Liver (tissue), 9 donors: ENCODE results near the gene NEK10. TPM values are rescaled to one million over a fixed set of nuclear protein-coding genes. Genes with fewer than 3 reads are reported as not detected.

Experiments used
- DNase-seq: peaks from one replicate; pipeline ENCODE4 v3.0.0-alpha.2; 2017; ENCODE audit warnings: low spot score
- H3K27ac ChIP-seq, 2 donors: one replicate each; pipeline ENCODE4 v1.7.0; 2013; ENCODE audit warnings: inconsistent platforms in 2 of 2, low read length in 2 of 2, control low read depth in 1 of 2, low read depth in 1 of 2, mild to moderate bottlenecking in 1 of 2
- H3K27me3 ChIP-seq, 4 donors: one replicate each; pipeline versions ENCODE4 v1.6.1 to v1.7.0; 2013; ENCODE audit warnings: low read length in 3 of 4, inconsistent platforms in 1 of 4, mild to moderate bottlenecking in 1 of 4, moderate library complexity in 1 of 4; ENCODE audit not compliant: control insufficient read depth in 4 of 4, insufficient read depth in 4 of 4
- H3K36me3 ChIP-seq, 4 donors: one replicate each; pipeline versions ENCODE4 v1.6.1 to v1.7.0; 2013; ENCODE audit warnings: low read length in 3 of 4, mild to moderate bottlenecking in 3 of 4, low read depth in 1 of 4, moderate library complexity in 1 of 4; ENCODE audit not compliant: control insufficient read depth in 4 of 4, insufficient read depth in 3 of 4
- H3K4me1 ChIP-seq, 4 donors: one replicate each; pipeline versions ENCODE4 v1.6.1 to v1.7.0; 2013; ENCODE audit warnings: low read length in 3 of 4, mild to moderate bottlenecking in 3 of 4, moderate library complexity in 1 of 4; ENCODE audit not compliant: control insufficient read depth in 4 of 4, insufficient read depth in 4 of 4
- H3K4me3 ChIP-seq, 3 donors: one replicate each; pipeline versions ENCODE4 v1.6.1 to v1.7.0; 2013; ENCODE audit warnings: low read length in 3 of 3, control low read depth in 1 of 3, low read depth in 1 of 3, mild to moderate bottlenecking in 1 of 3
- H3K9ac ChIP-seq, 2 donors: one replicate each; pipeline ENCODE4 v1.7.0; 2013; ENCODE audit warnings: low read length in 2 of 2, mild to moderate bottlenecking in 2 of 2, moderate library complexity in 2 of 2, control low read depth in 1 of 2, low read depth in 1 of 2
- H3K9me3 ChIP-seq, 4 donors: one replicate each; pipeline versions ENCODE4 v1.6.1 to v1.7.0; 2013; ENCODE audit warnings: low read length in 3 of 4; ENCODE audit not compliant: control insufficient read depth in 4 of 4
- ATF3 ChIP-seq: IDR thresholded peaks from 2 replicates; pipeline ENCODE4 v1.6.1; 2016; ENCODE audit warnings: antibody characterized with exemption
- CTCF ChIP-seq: fragments of 150-350 bp; IDR thresholded peaks from 2 replicates; pipeline ENCODE4 v1.5.1; 2017; ENCODE audit warnings: improper control_type of control experiment, low read depth, low read length; ENCODE audit not compliant: missing input control
- EGR1 ChIP-seq, 2 donors: IDR thresholded peaks; 2 replicates each; pipeline ENCODE4 v1.6.1; 2016 to 2018; ENCODE audit warnings: antibody characterized with exemption in 2 of 2, low read depth in 2 of 2
- FOXA1 ChIP-seq: IDR thresholded peaks from 2 replicates; pipeline ENCODE4 v1.6.1; 2016; ENCODE audit warnings: antibody characterized with exemption
- FOXA2 ChIP-seq: IDR thresholded peaks from 2 replicates; pipeline ENCODE4 v1.6.1; 2016; ENCODE audit warnings: antibody characterized with exemption
- GABPA ChIP-seq, 2 donors: IDR thresholded peaks in 1 of 2; conservative IDR thresholded peaks in 1 of 2; 2 replicates each; pipeline ENCODE4 v1.6.1; 2016; ENCODE audit warnings: antibody characterized with exemption in 2 of 2, mild to moderate bottlenecking in 1 of 2, moderate library complexity in 1 of 2
- HNF4A ChIP-seq, 2 donors: conservative IDR thresholded peaks; 2 replicates each; pipeline ENCODE4 v1.6.1; 2016; ENCODE audit warnings: antibody characterized with exemption in 2 of 2, mild to moderate bottlenecking in 2 of 2
- HNF4G ChIP-seq: IDR thresholded peaks from 2 replicates; pipeline ENCODE4 v1.6.1; 2016; ENCODE audit warnings: antibody characterized with exemption
- JUND ChIP-seq, 2 donors: IDR thresholded peaks; 2 replicates each; pipeline ENCODE4 v1.6.1; 2016; ENCODE audit warnings: antibody characterized with exemption in 2 of 2
- MAX ChIP-seq: IDR thresholded peaks from 2 replicates; pipeline ENCODE4 v1.6.1; 2016; ENCODE audit warnings: antibody characterized with exemption
- NR2F2 ChIP-seq: IDR thresholded peaks from 2 replicates; pipeline ENCODE4 v1.6.1; 2016; ENCODE audit warnings: antibody characterized with exemption
- RAD21 ChIP-seq, 2 donors: IDR thresholded peaks; 2 replicates each; pipeline ENCODE4 v1.6.1; 2016; ENCODE audit warnings: antibody characterized with exemption in 2 of 2, mild to moderate bottlenecking in 2 of 2
- RXRA ChIP-seq, 2 donors: IDR thresholded peaks; 2 replicates each; pipeline ENCODE4 v1.6.1; 2017 to 2018; ENCODE audit warnings: antibody characterized with exemption in 2 of 2, mild to moderate bottlenecking in 1 of 2
- SP1 ChIP-seq: IDR thresholded peaks from 2 replicates; pipeline ENCODE4 v1.6.1; 2018; ENCODE audit warnings: antibody characterized with exemption, mild to moderate bottlenecking
- TAF1 ChIP-seq: conservative IDR thresholded peaks from 2 replicates; pipeline ENCODE4 v1.6.1; 2016; ENCODE audit warnings: antibody characterized with exemption, mild to moderate bottlenecking
- YY1 ChIP-seq: IDR thresholded peaks from 2 replicates; pipeline ENCODE4 v1.6.1; 2016; ENCODE audit warnings: antibody characterized with exemption, mild to moderate bottlenecking
- WGBS: extraction: QIAGEN DNeasy Blood & Tissue Kit; methylation state at CpG from one replicate; pipeline ENCODE4 v1.1.7; 2013; 5-methylcytosine and 5-hydroxymethylcytosine counted together
- polyA plus RNA-seq, 2 donors: library from polyadenylated mRNA; stranded (reverse) in 1 of 2; unstranded in 1 of 2; fragments of 200-250 nt in 1 of 2; fragments of >200 nt in 1 of 2; fragmentation: Nextera tagmentation in 1 of 2; extraction: Ambion mirVana in 1 of 2; gene quantifications; one replicate each; pipeline versions ENCODE4 v1.2.1 to v1.2.3, GENCODE V29; 2013 to 2015
- total RNA-seq, 2 donors: library from RNA; depleted of rRNA; stranded (reverse); fragments of >200 nt; gene quantifications; one replicate each; pipeline ENCODE4 v1.2.3, GENCODE V29; 2014
- TF ChIP-seq, protein P1 (sequence below): IDR thresholded peaks from 2 replicates; pipeline ENCODE4 v1.6.1; 2016; ENCODE audit warnings: antibody characterized with exemption
- TF ChIP-seq, protein P2 (sequence below): IDR thresholded peaks from 2 replicates; pipeline ENCODE4 v1.6.1; 2016; ENCODE audit warnings: antibody characterized with exemption, mild to moderate bottlenecking
- donor health status: healthy.
- donor health status: healthy.
- donor health status: healthy.
- donor health status: healthy.
- donor health status: healthy.

NEK10 gene
- total and polyA plus RNA-seq, 4 donors: 0.23 to 2.1 (median 0.70) TPM; not detected in 1

DNA sequence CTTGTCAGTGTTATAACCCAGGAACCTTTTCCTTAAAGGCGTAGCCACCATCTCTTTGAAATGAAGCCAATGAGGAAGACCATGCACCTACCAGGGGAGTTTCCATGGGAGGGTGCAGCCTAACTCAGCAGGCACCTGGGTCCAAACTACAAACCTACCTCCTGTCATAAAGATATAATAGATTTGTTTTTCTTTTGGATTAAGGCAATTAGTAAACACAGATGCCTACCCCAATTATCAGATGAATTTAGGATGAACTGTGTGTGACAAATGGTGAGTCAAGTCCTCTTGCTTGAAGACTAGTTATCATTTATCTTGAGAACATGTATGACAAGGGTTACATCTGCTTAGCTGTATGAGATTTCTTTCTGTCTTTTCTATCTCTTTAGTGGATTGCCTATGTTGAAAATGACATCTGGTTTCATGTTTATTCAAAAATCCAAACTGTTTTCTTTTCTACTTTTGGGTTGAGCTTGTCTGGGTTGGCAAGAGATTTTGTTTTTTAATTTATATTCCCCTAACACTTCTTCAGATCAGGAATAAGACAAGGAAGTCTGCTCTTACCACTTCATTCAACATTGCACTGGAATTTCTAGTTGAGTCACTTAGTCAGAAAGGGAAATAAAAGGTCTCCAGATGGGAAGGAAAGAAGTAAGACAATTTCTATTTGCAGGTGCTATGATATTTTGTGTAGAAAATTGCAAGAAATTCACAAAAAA lies 149.9 kb downstream of the NEK10 start:
- Histone ChIP-seq H3K9me3 (no peaks in the 10 kb centered on the region), H3K36me3 (no peaks in the 10 kb centered on the region), H3K27ac (no peak overlapping the region), H3K4me1 (no peaks in the 10 kb centered on the region), H3K27me3 (no peaks in the 10 kb centered on the region), H3K4me3 (no peak overlapping the region), H3K9ac (no peak overlapping the region)
- no peak for TF ChIP-seq GABPA (IDR thresholded peaks at IDR 0.05 in 1 of 2, conservative IDR thresholded peaks at IDR 0.05 in 1 of 2)
- no peak for TF ChIP-seq CTCF
- no peak for TF ChIP-seq RAD21 (IDR thresholded peaks at IDR 0.05)
- no peak for TF ChIP-seq YY1
- TF ChIP-seq, protein P1, sequence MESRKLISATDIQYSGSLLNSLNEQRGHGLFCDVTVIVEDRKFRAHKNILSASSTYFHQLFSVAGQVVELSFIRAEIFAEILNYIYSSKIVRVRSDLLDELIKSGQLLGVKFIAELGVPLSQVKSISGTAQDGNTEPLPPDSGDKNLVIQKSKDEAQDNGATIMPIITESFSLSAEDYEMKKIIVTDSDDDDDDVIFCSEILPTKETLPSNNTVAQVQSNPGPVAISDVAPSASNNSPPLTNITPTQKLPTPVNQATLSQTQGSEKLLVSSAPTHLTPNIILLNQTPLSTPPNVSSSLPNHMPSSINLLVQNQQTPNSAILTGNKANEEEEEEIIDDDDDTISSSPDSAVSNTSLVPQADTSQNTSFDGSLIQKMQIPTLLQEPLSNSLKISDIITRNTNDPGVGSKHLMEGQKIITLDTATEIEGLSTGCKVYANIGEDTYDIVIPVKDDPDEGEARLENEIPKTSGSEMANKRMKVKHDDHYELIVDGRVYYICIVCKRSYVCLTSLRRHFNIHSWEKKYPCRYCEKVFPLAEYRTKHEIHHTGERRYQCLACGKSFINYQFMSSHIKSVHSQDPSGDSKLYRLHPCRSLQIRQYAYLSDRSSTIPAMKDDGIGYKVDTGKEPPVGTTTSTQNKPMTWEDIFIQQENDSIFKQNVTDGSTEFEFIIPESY: no peak
- WGBS: 79% methylated on average over 1 of the region's 1 CpG
- no peak for DNase-seq

DNA sequence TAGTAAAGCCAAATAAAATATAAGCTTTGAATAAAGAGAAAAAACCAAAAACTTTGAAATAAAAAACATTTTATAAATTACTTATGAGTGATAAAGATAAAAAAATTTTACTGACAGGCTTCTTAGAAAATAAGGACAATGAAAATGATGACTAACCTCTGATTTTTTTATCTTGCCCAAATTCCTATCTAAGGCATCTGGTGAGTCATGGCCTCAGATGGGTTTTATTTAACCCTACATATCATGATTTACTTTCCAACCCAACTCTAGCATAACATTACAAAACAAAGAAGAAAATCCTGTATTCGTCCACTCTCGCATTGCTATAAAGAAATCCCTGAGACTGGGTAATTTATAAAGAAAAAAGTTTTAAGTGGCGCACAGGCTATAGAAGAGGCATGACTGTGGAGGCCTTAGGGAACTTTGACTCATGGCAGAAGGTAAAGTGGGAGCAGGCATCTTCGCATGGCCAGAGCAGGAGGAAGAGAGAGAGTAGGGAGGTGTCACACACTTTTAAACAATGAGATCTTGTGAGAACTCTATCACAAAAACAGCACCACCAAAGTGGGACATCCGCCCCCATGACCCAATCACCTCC lies 152.1 kb downstream of the NEK10 start:
- no peak for DNase-seq

More for the DNA sequence above, 152.1 kb downstream of the NEK10 start:
- Histone ChIP-seq H3K9ac (no peak overlapping the region), H3K27ac (no peak overlapping the region), H3K4me1 (no peaks in the 10 kb centered on the region), H3K9me3 (peaks cover 0 to 3% (median 0%) of the 10 kb centered on the region in 4 donors), H3K27me3 (no peaks in the 10 kb centered on the region), H3K4me3 (no peak overlapping the region), H3K36me3 (no peaks in the 10 kb centered on the region)
- TF ChIP-seq JUND (IDR thresholded peaks at IDR 0.05) (no peak), NR2F2 (no peak), RAD21 (IDR thresholded peaks at IDR 0.05) (no peak), MAX (no peak), HNF4G (no peak), FOXA2 (no peak), GABPA (IDR thresholded peaks at IDR 0.05 in 1 of 2, conservative IDR thresholded peaks at IDR 0.05 in 1 of 2) (no peak), RXRA (IDR thresholded peaks at IDR 0.05) (no peak), ATF3 (no peak), EGR1 (IDR thresholded peaks at IDR 0.05; ENCODE audit: low read depth in 2 of 2) (no peak), TAF1 (no peak), YY1 (no peak), SP1 (no peak), HNF4A (conservative IDR thresholded peaks at IDR 0.05) (no peak), FOXA1 (no peak), CTCF (no peak)
- TF ChIP-seq, protein P2, sequence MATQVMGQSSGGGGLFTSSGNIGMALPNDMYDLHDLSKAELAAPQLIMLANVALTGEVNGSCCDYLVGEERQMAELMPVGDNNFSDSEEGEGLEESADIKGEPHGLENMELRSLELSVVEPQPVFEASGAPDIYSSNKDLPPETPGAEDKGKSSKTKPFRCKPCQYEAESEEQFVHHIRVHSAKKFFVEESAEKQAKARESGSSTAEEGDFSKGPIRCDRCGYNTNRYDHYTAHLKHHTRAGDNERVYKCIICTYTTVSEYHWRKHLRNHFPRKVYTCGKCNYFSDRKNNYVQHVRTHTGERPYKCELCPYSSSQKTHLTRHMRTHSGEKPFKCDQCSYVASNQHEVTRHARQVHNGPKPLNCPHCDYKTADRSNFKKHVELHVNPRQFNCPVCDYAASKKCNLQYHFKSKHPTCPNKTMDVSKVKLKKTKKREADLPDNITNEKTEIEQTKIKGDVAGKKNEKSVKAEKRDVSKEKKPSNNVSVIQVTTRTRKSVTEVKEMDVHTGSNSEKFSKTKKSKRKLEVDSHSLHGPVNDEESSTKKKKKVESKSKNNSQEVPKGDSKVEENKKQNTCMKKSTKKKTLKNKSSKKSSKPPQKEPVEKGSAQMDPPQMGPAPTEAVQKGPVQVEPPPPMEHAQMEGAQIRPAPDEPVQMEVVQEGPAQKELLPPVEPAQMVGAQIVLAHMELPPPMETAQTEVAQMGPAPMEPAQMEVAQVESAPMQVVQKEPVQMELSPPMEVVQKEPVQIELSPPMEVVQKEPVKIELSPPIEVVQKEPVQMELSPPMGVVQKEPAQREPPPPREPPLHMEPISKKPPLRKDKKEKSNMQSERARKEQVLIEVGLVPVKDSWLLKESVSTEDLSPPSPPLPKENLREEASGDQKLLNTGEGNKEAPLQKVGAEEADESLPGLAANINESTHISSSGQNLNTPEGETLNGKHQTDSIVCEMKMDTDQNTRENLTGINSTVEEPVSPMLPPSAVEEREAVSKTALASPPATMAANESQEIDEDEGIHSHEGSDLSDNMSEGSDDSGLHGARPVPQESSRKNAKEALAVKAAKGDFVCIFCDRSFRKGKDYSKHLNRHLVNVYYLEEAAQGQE: no peak
- TF ChIP-seq, protein P1: no peak
- 92% methylated on average over 5 of the region's 5 CpGs for WGBS
